GM11168 (cell line): ENCODE results near the gene CDK5R2.
"Not testable (repeated sequence)": the region's sequence is repeated elsewhere in the genome, so short reads cannot be mapped to it uniquely, and the experiment has no call there.

Experiments
- in situ Hi-C: fragments of 300-500 bp; cut with MboI; formaldehyde crosslinking; loops from one replicate; pipeline ENCODE4 v1.12.0; 2022; ENCODE audit warnings: low sequenced_read_pairs; ENCODE audit not compliant: unreplicated experiment

CDK5R2 gene

GRCh38 chr2:218959141-218959731, at the start of gene CDK5R2:
CDK5R2 (plus strand) TSS chr2:218959666; CDS start chr2:218959821, 155 bp downstream.
- in situ Hi-C loops: no loop called here

DNA sequence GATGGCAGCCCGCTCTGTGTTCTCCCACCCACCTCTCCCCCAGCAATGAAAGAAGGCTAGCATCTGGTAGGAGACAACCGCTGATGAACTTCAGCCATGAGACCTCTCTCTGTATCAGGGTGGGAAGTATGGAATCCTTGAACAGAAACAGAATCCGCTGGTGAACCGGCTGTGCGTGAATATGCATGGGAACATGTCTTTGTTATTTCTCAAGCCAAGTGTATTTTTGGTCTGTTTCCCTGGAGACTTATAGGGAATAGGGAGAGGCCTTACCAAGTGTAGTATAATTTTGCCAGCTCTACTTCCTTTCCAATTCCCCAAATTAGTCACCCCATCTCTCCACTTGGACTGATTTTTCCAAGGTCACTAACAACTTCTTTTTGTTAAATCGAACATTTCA, 48.7 kb upstream of the CDK5R2 start:
- in situ Hi-C loops: no loop called here

DNA sequence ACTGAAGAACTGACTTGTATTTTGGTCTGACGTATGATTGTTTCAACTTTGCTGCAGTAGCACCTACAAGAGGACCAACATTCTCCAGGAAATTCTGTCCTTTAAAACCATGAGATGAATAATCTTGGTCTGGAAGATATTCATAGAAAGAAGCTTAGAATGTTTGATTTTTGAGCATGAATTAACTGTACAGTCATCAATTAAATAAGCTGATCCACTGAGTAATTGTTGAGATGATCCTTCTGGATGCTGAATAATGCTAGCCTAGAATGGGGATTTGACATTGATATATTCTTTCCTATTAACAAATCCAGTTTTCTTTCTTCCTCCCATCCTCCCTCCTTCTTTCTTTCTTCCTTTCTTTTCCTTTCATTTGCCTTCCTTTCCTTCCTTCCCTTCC, 39.0 kb upstream of the CDK5R2 start:
- in situ Hi-C loops: no loop called here

GRCh38 chr2:218924757-218925156, 34.7 kb upstream of the CDK5R2 start:
- in situ Hi-C loops: no loop called here

DNA sequence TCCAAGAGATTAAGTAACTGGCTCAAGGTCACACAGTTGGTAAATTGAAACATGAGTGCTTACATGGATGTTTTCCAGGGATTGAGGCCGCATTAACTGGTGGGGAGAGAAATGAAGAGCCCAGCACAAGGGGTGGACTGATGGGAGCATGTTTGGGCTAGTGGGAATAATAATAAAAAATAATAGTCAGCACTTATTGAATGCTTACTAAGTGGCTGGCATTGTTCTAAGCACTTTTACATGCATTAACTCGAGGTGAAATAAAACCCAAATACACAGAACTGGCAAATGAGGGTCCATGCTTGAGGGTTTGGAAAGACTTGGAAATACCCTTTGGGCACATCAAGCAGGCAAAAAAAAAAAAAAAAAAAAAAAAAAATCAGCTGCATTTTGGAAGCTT, 34.0 kb upstream of the CDK5R2 start:
- in situ Hi-C loops: no loop called here

DNA sequence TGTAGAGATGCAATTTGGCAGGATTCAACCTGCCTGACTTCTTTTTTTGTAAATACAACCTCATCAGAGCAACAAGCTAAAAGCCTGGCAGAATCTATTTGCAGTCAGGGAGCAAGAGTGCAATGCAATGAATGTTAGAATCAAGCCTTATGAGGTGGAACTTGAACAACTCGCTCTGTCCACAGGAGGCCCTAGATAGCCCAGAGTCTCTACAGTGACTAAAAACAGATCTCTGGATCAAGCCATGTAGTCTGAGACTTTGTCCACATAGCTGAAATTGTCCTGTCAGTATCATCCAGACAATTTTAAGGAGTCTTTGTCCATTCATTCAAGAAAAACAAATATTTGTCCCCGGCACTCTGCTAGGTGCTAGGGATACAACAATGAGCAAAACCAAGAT, 32.0 kb upstream of the CDK5R2 start:
- in situ Hi-C loops: no loop called here

GRCh38 chr2:218927876-218928275, 31.6 kb upstream of the CDK5R2 start:
- in situ Hi-C loops: no loop called here

GRCh38 chr2:218930488-218930887, 29.0 kb upstream of the CDK5R2 start:
- in situ Hi-C loops: not testable (repeated sequence)

GRCh38 chr2:218931751-218932150, 27.7 kb upstream of the CDK5R2 start:
- in situ Hi-C loops: not testable (repeated sequence)

DNA sequence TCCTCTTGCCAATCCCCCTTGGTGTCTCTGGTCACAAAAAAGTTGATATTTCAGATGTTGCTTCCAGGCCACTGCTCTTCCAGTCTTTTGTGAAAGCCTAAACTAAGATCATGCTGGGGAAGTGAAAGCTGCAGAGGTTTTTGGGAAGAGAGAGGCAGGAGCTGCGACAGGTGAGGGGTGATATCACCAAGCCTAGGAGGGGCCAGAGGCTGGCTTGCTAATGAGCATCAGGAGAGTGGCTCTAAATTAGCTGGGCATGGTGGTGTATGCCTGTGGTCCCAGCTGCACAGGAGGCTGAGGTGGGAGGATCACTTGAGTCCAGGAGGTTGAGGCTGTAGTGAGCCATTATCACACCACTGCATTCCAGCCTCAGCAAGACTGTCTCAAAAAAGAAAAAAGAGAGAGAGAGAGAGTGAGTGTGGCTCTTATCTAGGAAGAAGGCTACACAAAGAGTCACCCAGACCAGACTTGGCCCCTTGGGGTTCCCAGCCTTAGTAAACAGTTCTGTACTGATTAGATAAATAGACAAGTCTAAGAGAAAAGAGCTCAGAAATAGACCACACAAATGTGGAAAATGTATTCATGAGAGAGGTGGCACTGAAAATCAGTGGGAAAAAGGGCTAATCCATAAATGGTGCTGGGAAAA, 14.6 kb upstream of the CDK5R2 start:
- in situ Hi-C loops: no loop called here

DNA sequence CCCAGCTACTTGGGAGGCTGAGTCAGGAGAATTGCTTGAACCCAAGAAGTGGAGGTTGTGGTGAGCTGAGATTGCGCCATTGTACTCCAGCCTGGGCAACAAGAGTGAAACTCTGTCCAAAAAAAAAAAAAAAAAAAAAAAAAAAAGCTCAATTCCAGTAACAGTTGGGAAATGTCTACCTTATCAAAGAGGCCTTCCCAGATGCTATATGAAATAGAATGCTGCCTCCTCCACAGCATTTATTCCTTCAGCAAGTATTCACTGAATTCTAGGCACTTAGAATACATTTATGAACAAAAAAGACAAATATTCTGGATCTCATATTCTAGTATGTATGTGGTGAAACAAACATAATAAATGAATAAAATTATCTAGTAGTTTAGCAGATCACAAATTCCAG, 12.8 kb upstream of the CDK5R2 start:
- in situ Hi-C loops: no loop called here

DNA sequence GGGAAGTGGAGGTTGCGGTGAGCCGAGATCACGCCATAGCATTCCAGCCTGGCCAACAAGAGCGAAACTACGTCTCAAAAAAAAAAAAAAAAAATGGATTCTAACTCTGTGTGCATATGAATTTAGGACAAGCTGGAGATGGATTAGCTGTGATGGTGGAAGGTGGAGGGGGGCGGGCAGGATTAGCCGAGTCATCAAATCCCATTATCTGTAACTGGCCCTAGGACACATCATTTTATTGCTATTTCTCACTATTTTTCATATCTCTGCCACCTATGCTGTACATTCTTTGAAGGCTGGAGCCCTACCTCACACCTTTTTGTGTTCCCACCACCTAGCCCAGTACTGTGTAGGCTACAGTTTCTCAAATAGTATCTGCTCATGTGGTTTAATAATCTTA, 7.3 kb upstream of the CDK5R2 start:
- in situ Hi-C loops: no loop called here

DNA sequence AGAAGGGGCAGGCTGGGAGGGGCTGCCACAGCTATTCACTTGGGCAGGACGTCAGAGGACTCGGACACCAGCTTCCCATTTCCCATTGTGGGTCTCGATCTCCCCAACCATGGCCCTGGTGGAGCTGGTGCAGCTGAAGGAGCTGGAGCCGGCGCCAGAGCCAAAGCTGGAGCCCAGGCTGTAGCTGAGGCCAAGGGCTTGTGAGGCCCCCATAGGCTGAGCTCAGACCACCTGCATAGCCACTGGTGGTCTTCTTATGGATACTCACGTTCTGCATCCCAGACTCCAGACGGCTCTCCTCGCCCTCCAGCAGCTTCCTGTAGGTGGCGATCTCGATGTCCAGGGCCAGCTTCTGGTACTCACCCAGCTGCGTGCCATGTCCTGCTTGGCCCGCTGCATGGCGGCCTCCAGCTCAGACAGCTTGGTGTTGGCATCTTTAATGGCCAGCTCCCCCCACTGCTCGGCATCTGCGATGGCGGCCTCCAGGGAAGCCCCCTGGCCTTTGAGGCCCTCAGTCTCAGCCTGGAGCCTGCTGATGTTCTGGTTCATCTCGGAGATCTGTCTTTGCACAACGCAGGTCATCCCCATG, 6.0 kb upstream of the CDK5R2 start:
- in situ Hi-C loops: no loop called here

DNA sequence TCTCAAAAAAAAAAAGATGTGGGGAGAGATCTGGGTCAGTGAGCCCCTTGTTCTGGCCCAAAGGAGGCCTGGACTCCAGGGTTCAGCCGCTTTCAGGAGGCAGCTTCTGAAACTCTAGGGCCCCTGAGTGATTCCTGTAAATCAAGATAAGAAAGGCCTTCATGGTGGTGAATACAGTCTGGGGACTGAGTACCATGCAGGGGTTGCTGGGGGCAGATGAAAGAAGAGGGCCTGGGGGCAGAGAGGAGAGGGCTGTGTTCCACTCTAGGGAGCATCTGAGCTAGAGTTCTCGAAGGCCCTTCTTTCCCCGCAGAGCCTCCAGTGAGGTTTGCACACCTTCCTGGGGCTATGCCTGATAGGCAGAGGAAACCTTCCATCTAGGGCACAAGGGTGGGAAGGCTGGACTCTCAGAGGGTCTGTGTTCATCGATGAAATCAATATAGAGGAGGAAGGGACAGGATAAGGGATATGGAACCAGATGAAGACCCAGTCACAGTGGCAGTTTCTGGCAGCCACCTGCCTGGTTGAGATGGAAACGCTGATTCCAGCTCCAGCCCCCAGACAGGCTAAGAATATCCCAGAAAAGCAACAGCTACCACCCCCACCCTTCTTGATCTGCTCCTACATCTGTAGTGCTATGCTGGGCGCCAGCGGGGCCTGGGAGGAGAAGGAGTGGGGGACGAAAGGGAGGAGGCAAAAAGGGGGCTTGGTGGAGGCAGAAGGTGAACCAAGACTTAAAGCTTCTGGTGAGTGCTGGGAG, 4.7 kb upstream of the CDK5R2 start:
- in situ Hi-C loops: no loop called here

GRCh38 chr2:218956039-218956438, 3.4 kb upstream of the CDK5R2 start:
- in situ Hi-C loops: no loop called here

DNA sequence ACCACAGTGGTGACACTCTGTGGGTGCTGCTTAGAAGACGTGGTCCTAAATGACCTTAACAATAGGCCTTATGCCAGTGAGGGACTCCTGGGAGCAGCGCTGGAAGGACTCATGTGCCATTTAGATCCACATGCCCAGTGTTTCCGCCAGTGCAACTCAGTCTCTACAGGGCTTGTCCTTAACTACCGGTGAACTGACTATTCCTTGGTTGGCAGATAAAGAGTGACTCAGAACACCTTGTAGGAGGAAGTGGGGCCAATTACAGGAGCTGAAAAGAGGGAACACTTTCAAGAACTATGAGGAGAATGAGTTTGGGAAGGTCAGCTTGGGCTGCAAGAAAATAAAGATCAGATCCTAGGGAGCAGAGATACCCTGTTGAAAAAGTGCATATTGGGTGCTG, 1.8 kb upstream of the CDK5R2 start:
- in situ Hi-C loops: no loop called here

GRCh38 chr2:218958276-218958675, 1.2 kb upstream of the CDK5R2 start:
- in situ Hi-C loops: no loop called here

DNA sequence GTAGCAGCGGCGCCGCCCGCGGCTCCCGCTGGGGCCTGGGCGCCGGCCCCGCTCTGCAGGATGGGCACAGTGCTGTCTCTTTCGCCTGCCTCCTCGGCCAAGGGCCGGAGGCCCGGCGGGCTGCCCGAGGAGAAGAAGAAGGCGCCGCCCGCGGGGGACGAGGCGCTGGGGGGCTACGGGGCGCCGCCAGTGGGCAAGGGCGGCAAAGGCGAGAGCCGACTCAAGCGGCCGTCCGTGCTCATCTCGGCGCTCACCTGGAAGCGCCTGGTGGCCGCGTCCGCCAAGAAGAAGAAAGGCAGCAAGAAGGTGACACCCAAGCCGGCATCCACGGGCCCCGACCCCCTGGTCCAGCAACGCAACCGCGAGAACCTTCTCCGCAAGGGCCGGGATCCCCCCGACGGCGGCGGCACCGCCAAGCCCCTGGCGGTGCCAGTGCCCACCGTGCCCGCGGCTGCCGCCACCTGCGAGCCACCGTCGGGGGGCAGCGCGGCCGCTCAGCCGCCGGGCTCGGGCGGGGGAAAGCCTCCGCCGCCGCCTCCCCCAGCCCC, 369 bp downstream of the CDK5R2 start:
- in situ Hi-C loops: no loop called here

- in situ Hi-C loops: no loop called here
Observed at GRCh38 chr2:218960309-218961165, 1.1 kb downstream of the CDK5R2 start.

- in situ Hi-C loops: no loop called here
Observed at GRCh38 chr2:218961229-218961628, 1.8 kb downstream of the CDK5R2 start.
